Endothelial cell of umbilical vein (primary cell): ENCODE data around the gene PPM1G. TPM values are rescaled to one million over a fixed set of nuclear protein-coding genes. Genes with fewer than 3 reads are reported as not detected.
A peak's percentile ranks its signal among the peaks of the same experiment; 100 is the strongest.

Experiments used
- Bru-seq: library from RNA; stranded (reverse); fragments of 400-500 nt; gene quantifications from one replicate; lab custom pipeline; 2021; lab: Mats Ljungman, UMichigan
- BruChase-seq, 2 experiments: library from RNA; stranded (reverse); fragments of 400-500 nt; gene quantifications; one replicate each; lab custom pipeline; 2021; lab: Mats Ljungman, UMichigan
- BruUV-seq: library from RNA; stranded (reverse); fragments of 400-500 nt; replicated peaks from 2 replicates; lab custom pipeline; 2021; lab: Mats Ljungman, UMichigan
- CTCF ChIA-PET: fragments of 300-600, 350-600 bp; sonication (Branson Sonifier 250); formaldehyde crosslinking; loops from one replicate; lab custom pipeline; 2021; ENCODE audit warnings: antibody characterized with exemption, inconsistent platforms; lab: Charles Lee
- POLR2A ChIA-PET: fragments of 300-600, 350-600 bp; sonication (Branson Sonifier 250); formaldehyde crosslinking; loops from one replicate; lab custom pipeline; 2021; ENCODE audit warnings: antibody characterized with exemption, inconsistent platforms; lab: Charles Lee
- DNase-seq: peaks from one replicate; pipeline ENCODE4 v3.0.0-alpha.2; 2011; ENCODE audit warnings: low read depth, low spot score
- FAIRE-seq: peaks from 2 replicates; lab custom pipeline; 2011; peaks lifted over from hg19 to GRCh38; lab: Jason Lieb, UNC
- H2AFZ ChIP-seq: 2 replicates; pipeline ENCODE4 v1.6.0; 2012; ENCODE audit warnings: low read depth, low read length, control low read depth, inconsistent platforms
- H3K27ac ChIP-seq: 2 replicates; pipeline ENCODE4 v1.5.1; 2011; ENCODE audit warnings: low read depth, mild to moderate bottlenecking, control low read depth, low read length, moderate library complexity; ENCODE audit not compliant: insufficient read depth
- H3K27me3 ChIP-seq, 2 experiments: 2 replicates each; pipeline versions ENCODE4 v1.6.0 to v1.6.1; 2011; ENCODE audit warnings: low read length in 2 of 2, mixed read lengths in 1 of 2; ENCODE audit not compliant: control insufficient read depth in 2 of 2, insufficient read depth in 2 of 2
- H3K36me3 ChIP-seq, 2 experiments: 2 replicates in 1 of 2; 3 replicates in 1 of 2; pipeline ENCODE4 v1.5.1; 2011; ENCODE audit warnings: low read length in 2 of 2, mild to moderate bottlenecking in 1 of 2, moderate library complexity in 1 of 2; ENCODE audit not compliant: control insufficient read depth in 2 of 2, insufficient read depth in 2 of 2; ENCODE audit errors: extremely low read depth in 1 of 2
- H3K4me1 ChIP-seq: 3 replicates; pipeline ENCODE4 v1.5.1; 2011; ENCODE audit warnings: mild to moderate bottlenecking, low read length; ENCODE audit not compliant: control insufficient read depth, insufficient read depth; ENCODE audit errors: extremely low read depth
- H3K4me2 ChIP-seq: 2 replicates; pipeline ENCODE4 v1.6.1; 2011; ENCODE audit warnings: low read length, control low read depth, mixed read lengths; ENCODE audit not compliant: insufficient read depth
- H3K4me3 ChIP-seq, 3 experiments: fragments of 200-600 bp in 1 of 3; sonication (generic), shearing (Covaris generic) in 1 of 3; replicated peaks in 1 of 3; 2 replicates each; pipeline ENCODE4 v1.5.1; 2011 to 2016; ENCODE audit warnings: control low read depth in 3 of 3, low read length in 3 of 3, mild to moderate bottlenecking in 2 of 3, inconsistent platforms in 1 of 3, low read depth in 1 of 3, moderate library complexity in 1 of 3; ENCODE audit not compliant: insufficient read depth in 1 of 3
- H3K79me2 ChIP-seq: 2 replicates; pipeline ENCODE4 v1.6.0; 2012; ENCODE audit warnings: low read length, inconsistent platforms; ENCODE audit not compliant: control insufficient read depth, insufficient read depth
- H3K9ac ChIP-seq: replicated peaks from 2 replicates; pipeline ENCODE3; 2011; ENCODE audit warnings: low read length, control low read depth; ENCODE audit not compliant: insufficient read depth; ENCODE audit errors: extremely low read depth
- H3K9me1 ChIP-seq: replicated peaks from 3 replicates; pipeline ENCODE4 v1.6.0; 2011; ENCODE audit warnings: mild to moderate bottlenecking, low read length; ENCODE audit not compliant: control insufficient read depth, insufficient read depth; ENCODE audit errors: extremely low read depth
- H3K9me3 ChIP-seq: replicated peaks from 2 replicates; pipeline ENCODE4 v1.5.1; 2012; ENCODE audit warnings: low read length, inconsistent platforms; ENCODE audit not compliant: control insufficient read depth, insufficient read depth
- H4K20me1 ChIP-seq: replicated peaks from 2 replicates; pipeline ENCODE3; 2011; ENCODE audit warnings: mild to moderate bottlenecking, low read length; ENCODE audit not compliant: control insufficient read depth, insufficient read depth; ENCODE audit errors: extremely low read depth
- GATA2 ChIP-seq: IDR thresholded peaks from 2 replicates; pipeline ENCODE4 v1.7.0; 2011; ENCODE audit warnings: low read depth, mild to moderate bottlenecking, moderate library complexity, mixed read lengths, low read length; ENCODE audit not compliant: insufficient read length, insufficient read depth
- JUN ChIP-seq: IDR thresholded peaks from 2 replicates; pipeline ENCODE4 v1.6.1; 2011; ENCODE audit warnings: borderline replicate concordance, low read depth; ENCODE audit not compliant: insufficient read length, insufficient read depth
- MAX ChIP-seq: IDR thresholded peaks from 2 replicates; pipeline ENCODE4 v1.6.1; 2011; ENCODE audit not compliant: insufficient read depth, insufficient read length
- MYC ChIP-seq: IDR thresholded peaks from one replicate; pipeline ENCODE4 v1.6.1; 2011; ENCODE audit warnings: mild to moderate bottlenecking, low read depth, low read length
- POLR2A ChIP-seq: IDR thresholded peaks from 2 replicates; pipeline ENCODE4 v1.6.1; 2012; ENCODE audit warnings: low read depth, mild to moderate bottlenecking, control low read depth, low read length
- POLR2AphosphoS5 ChIP-seq: IDR thresholded peaks from 2 replicates; pipeline ENCODE4 v1.6.1; 2012; ENCODE audit warnings: low read depth, mild to moderate bottlenecking, control low read depth, low read length, moderate library complexity; ENCODE audit not compliant: insufficient read depth
- dilution Hi-C: fragments of 300-500 bp; cut with MboI; formaldehyde crosslinking; loops from one replicate; pipeline ENCODE4 v1.15.0; 2019; ENCODE audit warnings: low sequenced_read_pairs; ENCODE audit not compliant: extremely low pct_ligation_motif_present
- intact Hi-C: fragments of 100-400 bp; cut with micrococcal nuclease; formaldehyde crosslinking; loops from one replicate; pipeline ENCODE4 v1.10.0; 2022
- long read RNA-seq: library from polyadenylated mRNA; stranded (forward); transcript quantifications from one replicate; pipeline ENCODE4 v2.0.0, GENCODE V29; 2021
- polyA minus RNA-seq, 3 experiments: library from RNA; depleted of rRNA, polyadenylated mRNA; stranded (reverse); fragments of >200 nt; gene quantifications; 1 replicate in 1 of 3; 2 replicates in 2 of 3; pipeline ENCODE4 v1.2.3, GENCODE V29; 2011
- polyA plus RNA-seq, 4 experiments: library from polyadenylated mRNA; depleted of rRNA in 3 of 4; stranded (reverse) in 3 of 4; unstranded in 1 of 4; fragments of >200 nt; gene quantifications; 2 replicates each; pipeline versions ENCODE4 v1.2.1 to v1.2.3, GENCODE V29; 2011 to 2012; ENCODE audit warnings: missing spikeins in 1 of 4
- total RNA-seq: library from RNA; stranded (reverse); gene quantifications from 2 replicates; pipeline ENCODE4 v1.2.3, GENCODE V29; 2021

PPM1G gene
- 131 and 135 TPM in 2 replicates for total RNA-seq
- polyA plus RNA-seq: 38.3 and 48.1 TPM in 2 replicates
- polyA plus RNA-seq (2011; cell fraction: cytosol; rRNA removed): 75.3 and 86.4 TPM in 2 replicates
- polyA plus RNA-seq (2011; cell fraction: nucleus; rRNA removed): 52.3 and 61.0 TPM in 2 replicates
- 143 and 171 TPM in 2 replicates for polyA plus RNA-seq (2012)
- 73.8 and 75.0 TPM in 2 replicates for polyA minus RNA-seq
- 103 TPM for polyA minus RNA-seq (2011; cell fraction: cytosol; rRNA and poly(A)+ RNA removed)
- 17.1 and 18.1 TPM in 2 replicates for polyA minus RNA-seq (2011; cell fraction: nucleus; rRNA and poly(A)+ RNA removed)
- percentile 87 among the genes with signal in this experiment for Bru-seq, nascent RNA
- percentile 93 among the genes with signal in this experiment for BruChase-seq, experiment 1, labeled RNA remaining after a 6-hour chase
- BruChase-seq, experiment 2, labeled RNA remaining after a 2-hour chase: percentile 89 among the genes with signal in this experiment
- long read RNA-seq, transcript PPM1G-201 (10 exons, 2,311 nt): major isoform, 255 of 331 reads
- long read RNA-seq, partial matches to known transcripts: 51 of 331 reads
- long read RNA-seq, other reads (novel, unspliced or antisense): 25 of 331 reads

- peak within 1 kb of the TSS; percentile 73 for H3K27ac ChIP-seq
- DNase-seq: peak; percentile 97
- TSS peak; percentile 92 for BruUV-seq
- peak within 1 kb of the TSS; percentile 85 for H3K9ac ChIP-seq
- peaks cover 20% of the 10 kb centered on the region for H3K4me1 ChIP-seq
- H3K36me3 ChIP-seq: peaks cover 0 to 6% of the 10 kb centered on the region in 2 experiments
- H2AFZ ChIP-seq: peak within 1 kb of the TSS; percentile 99
- dilution Hi-C loops: no loop called here
- CTCF ChIA-PET: interaction anchor here (0.7 to 4.3 kb wide), 12 partner anchors 9 to 273 kb away, joined by 3 to 75 read pairs (median 3); partner anchors contain the start of genes GTF3C2, NRBP1, SLC4A1AP and SUPT7L
- H3K27me3 ChIP-seq: peaks cover 1 to 5% of the 10 kb centered on the region in 2 experiments
- H3K4me3 ChIP-seq: peak within 1 kb of the TSS; percentile 71 to 90 (median 84)
- intact Hi-C loops: loop anchor here (1.0 to 5.0 kb wide), 4 partner anchors 19 to 220 kb away; partner anchors contain the start of genes CCDC121, GPN1, IFT172 and NRBP1
- H4K20me1 ChIP-seq: peaks cover 2% of the 10 kb centered on the region
- FAIRE-seq: peak; percentile 90
- peak within 1 kb of the TSS; percentile 99 for H3K4me2 ChIP-seq
- no peaks in the 10 kb centered on the region for H3K9me3 ChIP-seq
- peaks cover 47% of the 10 kb centered on the region for H3K79me2 ChIP-seq
- TF ChIP-seq POLR2AphosphoS5 (peak; percentile 99), GATA2 (no peak), MYC (no peak), JUN (no peak), POLR2A (peak; percentile 98), MAX (peak; percentile 1)
- H3K9me1 ChIP-seq: no peaks in the 10 kb centered on the region
- POLR2A ChIA-PET: interaction anchor here (0.7 to 2.9 kb wide), 2 partner anchors 19 to 54 kb away, joined by 4 to 18 read pairs; partner anchors contain the start of gene NRBP1
These were observed at the start of gene PPM1G for GRCh38 chr2:27409321-27410073. PPM1G (minus strand) TSS chr2:27409591; CDS start chr2:27409422, 169 bp downstream.
